Liver (tissue), 2 donors: Measurements from ENCODE around the gene IFNAR1.

Experiments used
- GABPA ChIP-seq, 2 donors: IDR thresholded peaks in 1 of 2; conservative IDR thresholded peaks in 1 of 2; 2 replicates each; pipeline ENCODE4 v1.6.1; 2016; ENCODE audit warnings: antibody characterized with exemption in 2 of 2, mild to moderate bottlenecking in 1 of 2, moderate library complexity in 1 of 2
- SP1 ChIP-seq: IDR thresholded peaks from 2 replicates; pipeline ENCODE4 v1.6.1; 2018; ENCODE audit warnings: antibody characterized with exemption, mild to moderate bottlenecking
- donor health status: healthy.

DNA sequence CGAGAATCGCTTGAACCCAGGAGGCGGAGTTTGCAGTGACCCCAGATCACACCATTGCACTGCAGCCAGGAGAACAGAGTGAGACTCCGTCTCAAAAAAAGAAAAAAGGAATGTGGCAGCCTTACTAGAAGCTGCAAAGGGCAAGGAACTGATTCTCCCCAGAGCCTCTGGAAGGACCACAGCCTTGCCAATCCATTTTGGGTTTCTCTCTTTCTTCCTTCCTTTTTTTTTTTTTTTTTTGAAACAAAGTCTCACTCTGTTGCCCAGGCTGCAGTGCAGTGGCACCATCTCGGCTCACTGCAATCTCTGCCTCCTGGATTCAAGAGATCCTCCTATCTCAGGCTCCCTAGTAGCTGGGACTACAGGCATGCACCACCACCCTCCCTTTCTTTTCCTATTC lies 68.6 kb downstream of the IFNAR1 start:
- TF ChIP-seq GABPA (IDR thresholded peaks at IDR 0.05 in 1 of 2, conservative IDR thresholded peaks at IDR 0.05 in 1 of 2) (no peak), SP1 (no peak)
